PFSK-1 (cell line): Measurements from ENCODE around the gene APBA3.

Source experiments
- FOXP2 ChIP-seq: optimal IDR thresholded peaks from 2 replicates; pipeline ENCODE3; 2011; ENCODE audit warnings: borderline replicate concordance, control low read depth, inconsistent platforms; ENCODE audit not compliant: insufficient read depth; ENCODE audit errors: extremely low read length, extremely low read depth
- POLR2AphosphoS5 ChIP-seq: IDR thresholded peaks from 2 replicates; pipeline ENCODE4 v1.6.1; 2012; ENCODE audit warnings: low read depth, mild to moderate bottlenecking, control low read depth, low read length, moderate library complexity
- REST ChIP-seq, 2 experiments: IDR thresholded peaks; 2 replicates each; pipeline versions ENCODE4 v1.6.1 to v1.8.0; 2011 to 2012; ENCODE audit warnings: low read depth in 2 of 2, low read length in 2 of 2, control low read depth in 1 of 2, inconsistent platforms in 1 of 2, mild to moderate bottlenecking in 1 of 2, moderate library complexity in 1 of 2; ENCODE audit not compliant: insufficient read depth in 1 of 2
- SIN3A ChIP-seq: IDR thresholded peaks from 2 replicates; pipeline ENCODE4 v1.6.1; 2012; ENCODE audit warnings: mild to moderate bottlenecking, low read length, moderate library complexity, borderline replicate concordance; ENCODE audit not compliant: insufficient read depth
- TAF1 ChIP-seq: IDR thresholded peaks from 2 replicates; pipeline ENCODE4 v1.6.1; 2012; ENCODE audit warnings: low read length, control low read depth, borderline replicate concordance; ENCODE audit not compliant: insufficient read depth

The APBA3 gene

GRCh38 chr19:3769494-3769893 lies 8.0 kb upstream of the APBA3 start:
- TF ChIP-seq REST (IDR thresholded peaks at IDR 0.05; ENCODE audit: insufficient read depth in 1 of 2, low read depth in 2 of 2, low read length in 2 of 2) (no peak), SIN3A (no peak)

GRCh38 chr19:3768748-3769099 lies 7.2 kb upstream of the APBA3 start:
- no peak for TF ChIP-seq POLR2AphosphoS5
- TF ChIP-seq REST (IDR thresholded peaks at IDR 0.05; ENCODE audit: insufficient read depth in 1 of 2, low read depth in 2 of 2, low read length in 2 of 2): no peak
- no peak for TF ChIP-seq TAF1
- no peak for TF ChIP-seq FOXP2
- TF ChIP-seq SIN3A: no peak

GRCh38 chr19:3768015-3768747 lies 6.7 kb upstream of the APBA3 start:
- TF ChIP-seq FOXP2 (no peak), TAF1 (no peak), POLR2AphosphoS5 (no peak), SIN3A (no peak), REST (IDR thresholded peaks at IDR 0.05; ENCODE audit: insufficient read depth in 1 of 2, low read depth in 2 of 2, low read length in 2 of 2) (no peak)

- TF ChIP-seq SIN3A: no peak
- TF ChIP-seq REST (IDR thresholded peaks at IDR 0.05; ENCODE audit: insufficient read depth in 1 of 2, low read depth in 2 of 2, low read length in 2 of 2): no peak
- TF ChIP-seq FOXP2: no peak
- TF ChIP-seq POLR2AphosphoS5: no peak
- no peak for TF ChIP-seq TAF1
Observed at GRCh38 chr19:3767050-3767449, 5.6 kb upstream of the APBA3 start.

- TF ChIP-seq POLR2AphosphoS5: no peak
- no peak for TF ChIP-seq TAF1
- no peak for TF ChIP-seq FOXP2
- TF ChIP-seq REST (IDR thresholded peaks at IDR 0.05; ENCODE audit: insufficient read depth in 1 of 2, low read depth in 2 of 2, low read length in 2 of 2): no peak
- TF ChIP-seq SIN3A: no peak
Observed at GRCh38 chr19:3766520-3766919, 5.0 kb upstream of the APBA3 start.
